Loucy (cell line): Measurements from ENCODE around the gene PANK4.

Source experiments
- H2AFZ ChIP-seq: fragments of 200-600 bp; sonication (generic); 2 replicates; pipeline ENCODE4 v1.6.0; 2016; ENCODE audit warnings: antibody characterized with exemption, mild to moderate bottlenecking, low read length, moderate library complexity
- H3F3A ChIP-seq: fragments of 200-600 bp; 2 replicates; pipeline ENCODE4 v1.6.0; 2016; ENCODE audit warnings: antibody characterized with exemption, low read depth, mild to moderate bottlenecking
- H3K27me3 ChIP-seq: fragments of 200-600 bp; sonication (generic); 2 replicates; pipeline ENCODE4 v1.6.1; 2014; ENCODE audit warnings: low read length, mild to moderate bottlenecking; ENCODE audit not compliant: insufficient read depth, poor library complexity, severe bottlenecking
- H3K36me3 ChIP-seq: fragments of 200-600 bp; sonication (generic); 2 replicates; pipeline ENCODE4 v1.6.1; 2016; ENCODE audit warnings: low read length; ENCODE audit not compliant: insufficient read depth
- H3K4me1 ChIP-seq: fragments of 200-600 bp; sonication (generic); 2 replicates; pipeline ENCODE4 v1.5.1; 2014; ENCODE audit warnings: low read length, mild to moderate bottlenecking; ENCODE audit not compliant: insufficient read depth, poor library complexity, severe bottlenecking
- H3K4me2 ChIP-seq: fragments of 200-600 bp; sonication (generic); 2 replicates; pipeline ENCODE4 v1.6.0; 2014; ENCODE audit warnings: antibody characterized with exemption, low read length, low read depth, mild to moderate bottlenecking; ENCODE audit not compliant: poor library complexity, severe bottlenecking
- H3K4me3 ChIP-seq: fragments of 200-600 bp; sonication (generic); 2 replicates; pipeline ENCODE4 v1.5.1; 2014; ENCODE audit warnings: low read length, mild to moderate bottlenecking, mixed read lengths; ENCODE audit not compliant: poor library complexity, severe bottlenecking
- H3K79me2 ChIP-seq: fragments of 200-600 bp; sonication (generic); 2 replicates; pipeline ENCODE4 v1.6.1; 2014; ENCODE audit warnings: low read length; ENCODE audit not compliant: insufficient read depth
- H3K9ac ChIP-seq: fragments of 200-600 bp; sonication (generic); 2 replicates; pipeline ENCODE4 v1.6.0; 2014; ENCODE audit warnings: mild to moderate bottlenecking, low read depth, low read length, moderate library complexity; ENCODE audit not compliant: poor library complexity, severe bottlenecking
- H3K9me2 ChIP-seq: fragments of 200-600 bp; sonication (generic); replicated peaks from 2 replicates; pipeline ENCODE4 v1.6.1; 2016; ENCODE audit warnings: low read depth, low read length, mixed read lengths
- H3K9me3 ChIP-seq: fragments of 200-600 bp; sonication (generic); 2 replicates; pipeline ENCODE4 v1.6.1; 2014; ENCODE audit warnings: mild to moderate bottlenecking, antibody characterized with exemption, low read length, low read depth; ENCODE audit not compliant: insufficient read depth
- H4K20me1 ChIP-seq: fragments of 200-600 bp; sonication (generic); 2 replicates; pipeline ENCODE4 v1.6.0; 2014; ENCODE audit warnings: antibody characterized with exemption, low read length, mild to moderate bottlenecking; ENCODE audit not compliant: insufficient read depth, poor library complexity, severe bottlenecking
- CTCF ChIP-seq: fragments of 200-600 bp; sonication (generic); conservative IDR thresholded peaks from 2 replicates; pipeline ENCODE4 v1.5.1; 2014; ENCODE audit warnings: mild to moderate bottlenecking, antibody characterized with exemption, low read length
- EZH2phosphoT487 ChIP-seq: fragments of 200-600 bp; IDR thresholded peaks from 2 replicates; pipeline ENCODE4 v1.6.1; 2018; ENCODE audit warnings: antibody characterized with exemption, mild to moderate bottlenecking, moderate library complexity, borderline replicate concordance

PANK4 gene

GRCh38 chr1:2465371-2466269 lies 60.8 kb downstream of the PANK4 start:
- no peaks in the 10 kb centered on the region for H3F3A ChIP-seq
- no peaks in the 10 kb centered on the region for H3K36me3 ChIP-seq
- H3K9me3 ChIP-seq, result no peaks in the 10 kb centered on the region
- H2AFZ ChIP-seq, result no peak overlapping the region
- H3K9me2 ChIP-seq, result no peaks in the 10 kb centered on the region
- H3K4me3 ChIP-seq, result no peak overlapping the region
- TF ChIP-seq CTCF (no peak), EZH2phosphoT487 (no peak)
- H3K9ac ChIP-seq, result no peak overlapping the region
- H3K4me1 ChIP-seq, result no peaks in the 10 kb centered on the region
- no peaks in the 10 kb centered on the region for H3K79me2 ChIP-seq
- H3K4me2 ChIP-seq, result no peak overlapping the region
- H3K27me3 ChIP-seq, result no peaks in the 10 kb centered on the region
- H4K20me1 ChIP-seq, result no peaks in the 10 kb centered on the region

- H3F3A ChIP-seq, result no peaks in the 10 kb centered on the region
- no peaks in the 10 kb centered on the region for H3K4me1 ChIP-seq
- no peaks in the 10 kb centered on the region for H3K9me3 ChIP-seq
- no peaks in the 10 kb centered on the region for H3K79me2 ChIP-seq
- no peaks in the 10 kb centered on the region for H3K9me2 ChIP-seq
- no peak overlapping the region for H3K4me3 ChIP-seq
- no peaks in the 10 kb centered on the region for H3K27me3 ChIP-seq
- no peak overlapping the region for H3K4me2 ChIP-seq
- TF ChIP-seq CTCF, result no peak
- no peak for TF ChIP-seq EZH2phosphoT487
- H3K36me3 ChIP-seq, result no peaks in the 10 kb centered on the region
- no peak overlapping the region for H2AFZ ChIP-seq
- H4K20me1 ChIP-seq, result no peaks in the 10 kb centered on the region
- no peak overlapping the region for H3K9ac ChIP-seq
These were observed 63.0 kb downstream of the PANK4 start for GRCh38 chr1:2463396-2463795.

GRCh38 chr1:2462819-2463218 lies 63.6 kb downstream of the PANK4 start:
- H3F3A ChIP-seq, result no peaks in the 10 kb centered on the region

More at GRCh38 chr1:2462819-2463218, 63.6 kb downstream of the PANK4 start:
- no peak overlapping the region for H3K4me2 ChIP-seq
- H3K9ac ChIP-seq, result no peak overlapping the region
- H3K27me3 ChIP-seq, result no peaks in the 10 kb centered on the region
- no peaks in the 10 kb centered on the region for H4K20me1 ChIP-seq
- no peak overlapping the region for H3K4me3 ChIP-seq
- no peaks in the 10 kb centered on the region for H3K36me3 ChIP-seq
- H3K4me1 ChIP-seq, result no peaks in the 10 kb centered on the region
- H3K79me2 ChIP-seq, result no peaks in the 10 kb centered on the region
- no peaks in the 10 kb centered on the region for H3K9me2 ChIP-seq
- no peaks in the 10 kb centered on the region for H3K9me3 ChIP-seq
- H2AFZ ChIP-seq, result no peak overlapping the region
- TF ChIP-seq EZH2phosphoT487 (no peak), CTCF (no peak)
